Stimulated activated CD4-positive, alpha-beta T cell treated with anti-CD3 and anti-CD28 coated beads, Interleukin-2, amount 100 ng/mL, for 24 hours (primary cell): ENCODE measurements around the gene DSC1.
"Not testable (repeated sequence)": the region's sequence is repeated elsewhere in the genome, so short reads cannot be mapped to it uniquely, and the experiment has no call there.

ENCODE experiments used
- DNase-seq, 2 donors: peaks; one replicate each; pipeline ENCODE4 v3.0.0-alpha.2; 2020

DSC1 gene

GRCh38 chr18:31171144-31171839 is 8.6 kb upstream of the DSC1 start:
- no peak for DNase-seq

- no peak for DNase-seq
Measured at GRCh38 chr18:31170335-31170734, 7.7 kb upstream of the DSC1 start.

GRCh38 chr18:31162419-31162793 is 250 bp downstream of the DSC1 start:
- DNase-seq = no peak

- DNase-seq = no peak
Measured at GRCh38 chr18:31161757-31162418, 768 bp downstream of the DSC1 start.

DNA sequence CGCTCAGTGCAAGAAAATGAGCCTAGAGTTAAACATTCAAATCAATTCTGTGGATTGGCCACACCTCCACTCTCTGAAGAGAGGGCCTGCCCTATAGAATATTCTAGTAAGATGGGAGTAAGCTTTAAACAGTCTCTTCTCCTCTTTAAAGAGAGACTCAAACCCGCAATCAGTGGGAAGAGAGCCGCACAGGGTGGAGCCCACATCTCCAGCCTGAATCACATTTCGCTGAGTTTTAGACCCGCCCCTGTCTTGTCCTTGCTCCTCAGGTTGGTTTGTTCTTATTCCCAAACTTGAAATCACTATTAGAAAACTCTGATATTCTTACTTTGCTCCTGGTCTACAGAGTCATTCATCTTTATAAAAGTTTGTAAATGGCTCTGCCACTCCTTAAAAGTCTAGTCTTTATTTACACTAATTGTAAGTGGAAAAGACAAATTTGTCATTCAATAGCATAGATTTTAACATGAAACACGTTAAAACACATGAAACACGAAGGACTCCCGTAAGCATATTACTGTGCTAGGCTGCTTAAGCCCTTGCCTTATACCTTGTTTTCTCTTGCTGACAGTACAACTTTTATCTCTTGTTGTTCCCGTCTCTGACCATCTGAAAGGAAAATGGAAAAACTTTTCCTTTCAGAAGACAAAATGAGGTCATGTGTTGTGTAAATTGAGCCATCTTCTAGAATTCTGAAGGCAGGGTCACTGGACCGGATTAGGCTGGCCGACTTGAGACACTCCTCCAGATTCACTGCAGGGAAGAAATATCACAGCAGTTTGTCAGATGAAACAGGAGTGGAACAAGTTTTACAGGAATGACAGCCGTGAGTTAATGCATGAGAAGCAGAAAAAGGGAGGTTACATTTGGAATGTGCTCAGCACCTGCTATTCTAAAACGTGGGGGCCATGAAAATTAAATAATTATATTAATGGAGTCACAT is 5.6 kb downstream of the DSC1 start:
- no peak for DNase-seq

GRCh38 chr18:31155498-31155897 is 7.2 kb downstream of the DSC1 start:
- DNase-seq = no peak

DNA sequence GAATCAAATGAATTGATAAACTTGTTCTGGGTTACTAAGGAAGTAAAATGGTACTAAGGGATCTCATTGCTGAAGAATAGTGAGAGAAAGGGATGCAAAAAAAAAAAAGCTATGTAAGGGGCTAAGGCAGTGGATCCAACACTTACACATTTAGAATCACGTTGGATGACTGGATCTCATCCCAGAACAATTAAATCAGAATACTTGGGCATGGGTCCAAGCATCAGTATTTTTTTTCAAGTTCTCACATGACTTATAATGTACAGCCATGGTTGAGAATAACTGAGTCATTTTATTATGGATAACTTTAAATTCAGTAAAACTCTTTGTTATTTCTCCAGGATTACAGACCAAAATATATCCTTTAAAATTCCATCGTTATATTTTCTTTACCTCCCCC is 8.5 kb downstream of the DSC1 start:
- no peak for DNase-seq

GRCh38 chr18:31149351-31149750 is 13.3 kb downstream of the DSC1 start:
- DNase-seq = no peak

DNA sequence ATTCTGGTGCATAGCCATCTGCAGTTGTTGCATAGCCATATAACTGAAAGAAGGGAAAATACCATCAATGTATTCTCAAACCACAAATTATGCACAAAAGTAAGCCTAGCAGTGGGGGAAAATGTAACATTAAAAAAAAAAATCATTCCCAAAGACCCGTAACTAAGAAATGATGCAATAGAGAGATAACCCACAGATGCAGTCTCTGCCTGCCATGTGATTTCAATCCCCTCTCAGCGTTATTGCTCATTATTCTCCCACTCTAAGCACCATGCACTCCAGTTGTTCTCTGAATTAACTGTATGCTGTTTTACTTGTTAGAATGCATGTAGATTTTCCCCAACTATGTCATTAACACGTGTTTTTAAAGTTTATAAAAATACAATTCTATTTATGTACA is 14.1 kb downstream of the DSC1 start:
- DNase-seq = no peak

GRCh38 chr18:31146809-31147208 is 15.8 kb downstream of the DSC1 start:
- no peak for DNase-seq

- no peak for DNase-seq
Measured at GRCh38 chr18:31143025-31143424, 19.6 kb downstream of the DSC1 start.

- no peak for DNase-seq
Measured at GRCh38 chr18:31138709-31139108, 23.9 kb downstream of the DSC1 start.

- DNase-seq = no peak
Measured at GRCh38 chr18:31134988-31135529, 27.6 kb downstream of the DSC1 start.

DNA sequence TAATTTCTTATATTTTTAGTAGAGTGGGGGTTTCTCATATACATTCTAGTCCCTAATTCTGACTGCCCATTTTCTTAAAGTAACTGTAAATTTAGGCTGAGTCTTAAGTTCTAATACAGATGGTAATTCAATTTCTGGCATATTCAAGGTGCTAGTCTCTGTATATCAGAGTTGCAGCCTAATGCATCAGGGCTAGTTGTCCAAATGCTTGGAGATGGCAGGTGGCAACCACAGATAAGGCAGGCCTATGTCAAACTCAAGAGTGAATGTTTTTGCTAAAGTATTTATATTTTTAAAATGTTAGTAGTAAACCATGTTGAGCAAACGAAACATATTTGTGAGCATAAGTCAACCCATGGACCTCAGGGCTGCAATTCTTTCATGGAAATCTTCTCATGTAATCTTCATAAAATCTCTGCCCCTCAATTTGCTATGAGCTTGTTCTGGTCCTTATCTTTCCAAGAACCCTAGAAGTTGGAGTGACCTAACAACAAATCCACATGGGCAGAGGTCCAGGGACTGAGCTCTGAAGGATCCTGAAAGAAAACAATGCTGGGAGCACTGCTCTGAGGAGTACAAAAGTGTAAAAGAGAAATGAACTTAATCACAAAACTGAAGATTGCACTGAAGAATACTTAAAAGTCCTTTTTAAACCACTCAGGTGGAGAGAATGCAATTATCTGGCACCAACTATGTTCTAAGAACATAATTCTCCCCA is 33.1 kb downstream of the DSC1 start:
- DNase-seq = no peak

GRCh38 chr18:31125878-31126277 is 36.8 kb downstream of the DSC1 start:
- no peak for DNase-seq

GRCh38 chr18:31123125-31123524 is 39.5 kb downstream of the DSC1 start:
- not testable (repeated sequence) for DNase-seq

DNA sequence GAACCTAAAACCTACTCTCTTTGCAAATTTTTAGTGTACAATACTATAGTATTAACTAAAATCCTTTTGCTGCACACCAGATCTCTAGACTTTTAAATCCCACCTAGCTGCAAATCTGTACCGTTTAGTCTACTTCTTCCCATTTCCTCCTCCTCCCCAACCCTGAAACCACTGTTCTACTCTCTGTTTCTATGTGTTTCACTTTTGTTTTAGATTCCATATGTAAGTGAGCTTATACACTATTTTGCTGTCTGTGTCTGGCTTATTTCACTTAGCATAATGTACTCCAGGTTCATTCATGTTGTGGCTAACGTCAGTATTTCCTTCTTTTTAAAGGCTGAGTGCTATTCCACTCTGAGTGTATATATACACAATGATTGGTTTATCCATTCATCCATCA is 42.1 kb downstream of the DSC1 start:
- DNase-seq = no peak

DNA sequence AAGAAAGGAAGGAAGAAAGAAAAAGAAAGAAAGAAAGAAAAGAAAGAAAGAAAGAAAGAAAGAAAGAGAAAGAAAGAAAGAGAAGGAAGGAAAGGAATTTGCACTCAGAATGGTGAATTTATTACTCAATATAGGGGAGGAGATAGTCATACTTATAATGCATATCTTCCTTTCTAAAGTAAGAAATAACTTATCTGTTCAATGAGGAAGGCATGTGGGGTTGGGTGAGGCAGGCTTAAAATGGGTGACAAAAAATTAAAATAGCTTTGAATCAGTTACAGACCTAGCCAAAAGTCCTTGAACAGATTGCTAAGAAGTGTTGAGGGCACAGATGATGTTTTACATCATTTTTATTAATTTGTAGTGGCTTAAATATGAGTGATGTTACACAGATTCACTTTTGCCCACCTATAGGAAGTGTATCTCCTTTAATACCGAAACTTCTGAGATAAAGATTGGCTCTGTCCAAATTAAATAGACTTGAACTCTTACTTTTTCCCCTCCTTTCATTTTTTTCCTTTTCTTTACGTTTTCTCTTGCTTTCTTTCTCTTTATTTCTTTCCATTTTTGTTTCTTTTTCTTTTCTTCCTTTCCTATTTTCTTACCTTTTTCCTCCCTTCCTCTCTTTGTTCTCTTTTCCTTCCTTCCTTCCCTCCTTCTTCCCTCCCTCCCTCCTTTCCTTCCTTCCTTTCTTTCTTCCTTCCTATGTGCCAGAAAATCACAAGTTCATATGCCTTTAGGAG is 45.6 kb downstream of the DSC1 start:
- no peak for DNase-seq

DNA sequence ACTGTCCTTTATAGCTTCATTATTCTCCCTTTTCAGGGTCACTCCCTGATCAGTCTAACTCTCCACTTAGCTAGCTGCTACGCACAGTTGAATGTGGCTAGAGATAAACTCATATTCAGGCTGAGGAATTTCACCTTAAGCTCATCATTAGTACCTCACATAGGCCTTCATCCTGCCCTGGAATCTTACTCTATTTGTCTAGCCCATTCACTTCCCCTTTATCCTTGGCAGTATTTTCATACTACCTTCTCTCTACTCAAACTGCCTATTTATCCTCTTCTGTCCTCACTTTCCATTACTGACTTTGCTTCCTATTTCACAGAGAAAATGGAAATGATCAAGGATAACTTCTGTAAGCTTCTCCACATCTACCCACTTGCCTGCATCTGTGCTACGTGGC is 49.9 kb downstream of the DSC1 start:
- no peak for DNase-seq

GRCh38 chr18:31105733-31106132 is 56.9 kb downstream of the DSC1 start:
- DNase-seq = no peak

GRCh38 chr18:31104444-31104843 is 58.2 kb downstream of the DSC1 start:
- no peak for DNase-seq

DNA sequence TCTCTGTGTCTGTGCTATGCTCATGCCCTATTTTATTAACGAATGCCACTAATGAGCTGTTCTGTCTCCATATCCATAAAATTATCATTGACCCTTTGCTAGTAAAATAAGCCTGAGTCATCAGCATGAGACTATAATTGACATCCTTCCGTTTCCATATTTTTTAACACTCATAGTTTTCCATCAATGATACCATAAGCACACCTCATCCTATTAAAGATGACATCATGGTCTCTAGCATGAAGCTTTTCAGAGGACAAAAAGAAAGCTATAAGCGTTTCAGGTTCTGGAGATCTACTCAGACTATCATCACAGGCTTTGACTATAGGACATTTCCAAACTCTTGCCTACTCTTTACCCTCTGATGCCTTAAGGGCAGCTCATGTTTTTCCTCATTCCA is 59.2 kb downstream of the DSC1 start:
- DNase-seq = no peak
